SH-SY5Y (cell line): ENCODE results near the gene MEIS3.

Experiments
- GATA2 ChIP-seq: IDR thresholded peaks from 2 replicates; pipeline ENCODE4 v1.6.1; 2011; ENCODE audit warnings: mild to moderate bottlenecking, low read depth, low read length
- GATA3 ChIP-seq: IDR thresholded peaks from 2 replicates; pipeline ENCODE4 v1.6.1; 2011; ENCODE audit warnings: low read depth, mild to moderate bottlenecking, low read length, moderate library complexity

GRCh38 chr19:47443331-47443730 lies 24.0 kb upstream of the MEIS3 start:
- TF ChIP-seq GATA2 (no peak), GATA3 (no peak)
